Erythroblast (primary cell): ENCODE results near the gene RREB1.

Source experiments
- GATA1 ChIP-seq: IDR thresholded peaks from 2 replicates; pipeline ENCODE4 v1.6.1; 2011; ENCODE audit warnings: low read depth, mild to moderate bottlenecking, control low read depth, low read length, moderate library complexity
- POLR2A ChIP-seq: IDR thresholded peaks from 2 replicates; pipeline ENCODE4 v1.6.1; 2011; ENCODE audit warnings: mild to moderate bottlenecking, low read length

DNA sequence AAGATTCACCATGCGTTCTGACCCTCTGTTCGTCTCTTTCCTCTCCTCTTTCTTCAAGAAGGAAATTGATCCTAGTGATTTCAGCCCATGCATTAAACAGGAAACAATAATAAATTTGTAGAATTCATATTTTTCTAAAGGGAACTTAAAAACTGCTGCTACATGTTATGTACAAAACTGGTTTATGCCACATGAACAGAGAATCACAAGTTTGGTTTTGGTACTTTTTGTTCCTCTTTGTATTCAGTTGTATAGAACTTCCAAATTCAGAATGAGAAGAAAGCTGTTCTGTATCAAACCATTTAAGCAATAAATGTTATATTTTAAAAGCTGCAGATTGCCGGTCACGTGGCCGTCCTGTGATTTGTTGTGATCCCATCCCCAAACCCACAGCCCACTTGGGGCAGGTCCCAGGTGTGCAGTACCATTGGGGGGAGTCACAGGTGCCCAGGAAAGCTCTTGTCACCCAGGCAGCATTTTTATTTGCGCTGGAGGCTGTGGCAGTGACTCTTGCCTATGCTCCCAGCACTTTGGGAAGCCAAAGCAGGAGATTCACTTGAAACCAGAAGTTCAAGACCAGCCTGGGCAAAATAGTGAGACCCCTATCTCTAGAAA, 144.0 kb downstream of the RREB1 start:
- TF ChIP-seq POLR2A (no peak), GATA1 (no peak)
